ENCODE results near the gene PDCL3. TPM values are rescaled to one million over a fixed set of nuclear protein-coding genes. Genes with fewer than 3 reads are reported as not detected.

PDCL3 gene
- total RNA-seq, 6 donors from 2014 or later = 6.3 to 21.7 (median 15.0) TPM

GRCh38 chr2:100554798-100555407 is 7.9 kb upstream of the PDCL3 start:
- TF ChIP-seq, protein P1, sequence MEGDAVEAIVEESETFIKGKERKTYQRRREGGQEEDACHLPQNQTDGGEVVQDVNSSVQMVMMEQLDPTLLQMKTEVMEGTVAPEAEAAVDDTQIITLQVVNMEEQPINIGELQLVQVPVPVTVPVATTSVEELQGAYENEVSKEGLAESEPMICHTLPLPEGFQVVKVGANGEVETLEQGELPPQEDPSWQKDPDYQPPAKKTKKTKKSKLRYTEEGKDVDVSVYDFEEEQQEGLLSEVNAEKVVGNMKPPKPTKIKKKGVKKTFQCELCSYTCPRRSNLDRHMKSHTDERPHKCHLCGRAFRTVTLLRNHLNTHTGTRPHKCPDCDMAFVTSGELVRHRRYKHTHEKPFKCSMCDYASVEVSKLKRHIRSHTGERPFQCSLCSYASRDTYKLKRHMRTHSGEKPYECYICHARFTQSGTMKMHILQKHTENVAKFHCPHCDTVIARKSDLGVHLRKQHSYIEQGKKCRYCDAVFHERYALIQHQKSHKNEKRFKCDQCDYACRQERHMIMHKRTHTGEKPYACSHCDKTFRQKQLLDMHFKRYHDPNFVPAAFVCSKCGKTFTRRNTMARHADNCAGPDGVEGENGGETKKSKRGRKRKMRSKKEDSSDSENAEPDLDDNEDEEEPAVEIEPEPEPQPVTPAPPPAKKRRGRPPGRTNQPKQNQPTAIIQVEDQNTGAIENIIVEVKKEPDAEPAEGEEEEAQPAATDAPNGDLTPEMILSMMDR (IDR thresholded peaks at IDR 0.05) = no peak
- no peak for TF ChIP-seq POLR2A (IDR thresholded peaks at IDR 0.05)
- no peak for TF ChIP-seq EP300 (IDR thresholded peaks at IDR 0.05)
- no peak for TF ChIP-seq POLR2AphosphoS5 (IDR thresholded peaks at IDR 0.05)
- no peaks in the 10 kb centered on the region for H3K4me1 ChIP-seq
- no peaks in the 10 kb centered on the region for H3K9me3 ChIP-seq
- no peak overlapping the region for H3K27ac ChIP-seq
- no peaks in the 10 kb centered on the region for H3K36me3 ChIP-seq
- peak in 1 of 2 donors; percentile 42 for ATAC-seq (ENCODE audit: low FRiP score in 2 of 2)
- peak in 1 of 2 donors; percentile 25 for DNase-seq
- H3K27me3 ChIP-seq = no peaks in the 10 kb centered on the region
- H3K4me3 ChIP-seq = no peak overlapping the region
- 80 to 82% methylated on average over 10 of the region's 10 CpGs for WGBS, 2 donors

- DNase-seq (no peak), ATAC-seq (ENCODE audit: low FRiP score in 2 of 2) (no peak)
- H3K36me3 ChIP-seq = no peaks in the 10 kb centered on the region
- peaks cover 0 to 3% (median 1%) of the 10 kb centered on the region in 4 donors for H3K4me1 ChIP-seq
- TF ChIP-seq POLR2AphosphoS5 (IDR thresholded peaks at IDR 0.05) = no peak
- no peak for TF ChIP-seq EP300 (IDR thresholded peaks at IDR 0.05)
- TF ChIP-seq POLR2A (IDR thresholded peaks at IDR 0.05) = no peak
- TF ChIP-seq, protein P1 (IDR thresholded peaks at IDR 0.05) = no peak
- no peak overlapping the region for H3K27ac ChIP-seq
- no peaks in the 10 kb centered on the region for H3K9me3 ChIP-seq
- H3K27me3 ChIP-seq = no peaks in the 10 kb centered on the region
- H3K4me3 ChIP-seq = no peak overlapping the region
- WGBS, 2 donors = 81 to 87% methylated on average over 4 of the region's 4 CpGs
Observed at GRCh38 chr2:100556746-100557145, 6.0 kb upstream of the PDCL3 start.

DNA sequence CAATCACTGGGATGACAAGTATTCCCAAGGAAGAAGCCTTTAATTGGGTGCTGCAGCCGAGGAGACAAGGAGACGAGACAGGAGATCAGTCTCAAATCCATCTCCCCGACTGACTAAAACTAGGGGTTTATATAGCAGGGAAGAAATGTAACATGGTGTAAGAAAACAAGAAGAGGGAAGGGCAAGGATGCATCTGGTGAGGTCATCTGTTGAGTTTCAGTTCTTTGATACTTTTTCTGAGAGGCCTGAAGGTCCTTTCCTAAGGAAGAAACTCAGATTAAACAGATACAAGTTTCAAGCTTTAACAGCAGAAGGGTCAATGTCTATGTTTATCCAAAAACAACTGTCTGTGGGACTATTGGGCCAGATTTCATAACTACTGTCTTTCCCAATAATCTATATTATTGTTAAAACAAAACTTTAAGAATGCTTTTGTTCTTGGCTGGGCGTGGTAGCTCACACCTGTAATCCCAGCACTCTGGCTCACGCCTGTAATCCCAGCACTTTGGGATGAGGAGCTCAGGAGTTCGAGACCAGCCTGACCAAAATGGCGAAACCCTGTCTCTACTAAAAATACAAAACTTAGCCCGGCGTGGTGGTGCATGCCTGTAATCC is 2.5 kb upstream of the PDCL3 start:
- Histone ChIP-seq H3K4me3 (no peak overlapping the region), H3K36me3 (no peaks in the 10 kb centered on the region), H3K9me3 (no peaks in the 10 kb centered on the region), H3K4me1 (peaks cover 7 to 28% (median 14%) of the 10 kb centered on the region in 4 donors), H3K27ac (no peak overlapping the region), H3K27me3 (no peaks in the 10 kb centered on the region)
- no peak for DNase-seq
- ATAC-seq (ENCODE audit: low FRiP score in 2 of 2) = no peak
- TF ChIP-seq, protein P1 (IDR thresholded peaks at IDR 0.05) = no peak
- TF ChIP-seq POLR2AphosphoS5 (IDR thresholded peaks at IDR 0.05) (no peak), EP300 (IDR thresholded peaks at IDR 0.05) (no peak), POLR2A (IDR thresholded peaks at IDR 0.05) (no peak)
- 91 to 92% methylated on average over 9 of the region's 9 CpGs for WGBS, 2 donors

- WGBS, 2 donors = 95 to 98% methylated on average over 4 of the region's 4 CpGs
- H3K27me3 ChIP-seq = no peaks in the 10 kb centered on the region
- ATAC-seq (ENCODE audit: low FRiP score in 2 of 2) (no peak), DNase-seq (no peak)
- TF ChIP-seq POLR2AphosphoS5 (IDR thresholded peaks at IDR 0.05) (no peak), POLR2A (IDR thresholded peaks at IDR 0.05) (no peak), EP300 (IDR thresholded peaks at IDR 0.05) (no peak)
- TF ChIP-seq, protein P1 (IDR thresholded peaks at IDR 0.05) = no peak
- H3K4me3 ChIP-seq = no peak overlapping the region
- H3K27ac ChIP-seq = peak overlapping the region in 2 of 4 donors; percentile 90 to 94
- peaks cover 0 to under 1% (median under 1%) of the 10 kb centered on the region in 4 donors for H3K36me3 ChIP-seq
- H3K4me1 ChIP-seq = peaks cover 7 to 28% (median 14%) of the 10 kb centered on the region in 4 donors
- no peaks in the 10 kb centered on the region for H3K9me3 ChIP-seq
Observed at GRCh38 chr2:100561191-100561590, 1.6 kb upstream of the PDCL3 start.

Data from upper lobe of left lung (tissue), 6 donors.